NCI-H1417 treated with DMSO at 0.1 percent for 48 hours (cell line): ENCODE data around the gene GBF1.
"Not testable (repeated sequence)": the region's sequence is repeated elsewhere in the genome, so short reads cannot be mapped to it uniquely, and the experiment has no call there.

Experiments used
- DNase-seq: peaks from one replicate; lab custom pipeline; 2025; lab: John Stamatoyannopoulos, UW

GBF1 gene

GRCh38 chr10:102245082-102245931 is at the start of gene GBF1:
TSS of gene GBF1 (plus strand) at chr10:102245532. CDS start at chr10:102258939, 13,407 bp downstream.
- DNase-seq = peak; percentile 94

GRCh38 chr10:102196893-102197292 is 48.4 kb upstream of the GBF1 start:
- DNase-seq = no peak

GRCh38 chr10:102198027-102198426 is 47.3 kb upstream of the GBF1 start:
- DNase-seq = no peak

- DNase-seq = no peak
Observed at GRCh38 chr10:102200751-102201640, 44.3 kb upstream of the GBF1 start.

GRCh38 chr10:102202386-102202785 is 42.9 kb upstream of the GBF1 start:
- DNase-seq = no peak

- no peak for DNase-seq
Observed at GRCh38 chr10:102208311-102209035, 36.9 kb upstream of the GBF1 start.

GRCh38 chr10:102211615-102212299 is 33.6 kb upstream of the GBF1 start:
- DNase-seq = no peak

GRCh38 chr10:102213599-102213998 is 31.7 kb upstream of the GBF1 start:
- not testable (repeated sequence) for DNase-seq

GRCh38 chr10:102219370-102219769 is 26.0 kb upstream of the GBF1 start:
- DNase-seq = no peak

GRCh38 chr10:102220612-102221011 is 24.7 kb upstream of the GBF1 start:
- DNase-seq = no peak

- no peak for DNase-seq
Observed at GRCh38 chr10:102222797-102223196, 22.5 kb upstream of the GBF1 start.

GRCh38 chr10:102225646-102226541 is 19.4 kb upstream of the GBF1 start, which contains the start of gene ELOVL3:
TSS of gene ELOVL3 (plus strand) at chr10:102226299. CDS start at chr10:102226549, 250 bp downstream.
- peak; percentile 32 for DNase-seq

GRCh38 chr10:102226542-102226870 is 18.8 kb upstream of the GBF1 start:
- no peak for DNase-seq

GRCh38 chr10:102227050-102227449 is 18.3 kb upstream of the GBF1 start:
- DNase-seq = no peak

- no peak for DNase-seq
Observed at GRCh38 chr10:102229810-102230263, 15.5 kb upstream of the GBF1 start.

- no peak for DNase-seq
Observed at GRCh38 chr10:102230264-102230860, 15.0 kb upstream of the GBF1 start.

GRCh38 chr10:102230861-102231356 is 14.4 kb upstream of the GBF1 start:
- no peak for DNase-seq

- no peak for DNase-seq
Observed at GRCh38 chr10:102231357-102232318, 13.7 kb upstream of the GBF1 start.

GRCh38 chr10:102233997-102234396 is 11.3 kb upstream of the GBF1 start:
- DNase-seq = no peak
